Measurements from ENCODE around the gene POLE.

The POLE gene

GRCh38 chr12:132618683-132619043 is 68.5 kb downstream of the POLE start, which contains the start of gene P2RX2:
Gene P2RX2, plus strand, starts transcription at chr12:132618776. Its CDS starts 41 bp downstream, at chr12:132618817.
- DNase-seq = no peak

GRCh38 chr12:132617822-132618682 is 69.1 kb downstream of the POLE start:
- DNase-seq = no peak

GRCh38 chr12:132617135-132617701 is 69.9 kb downstream of the POLE start:
- DNase-seq = no peak

GRCh38 chr12:132615579-132616038 is 71.5 kb downstream of the POLE start:
- DNase-seq = no peak

- peak in 45 of 56 donors; percentile 14 to 86 (median 52) for DNase-seq
Measured at GRCh38 chr12:132614861-132615578, 72.1 kb downstream of the POLE start.

GRCh38 chr12:132614029-132614428 is 73.1 kb downstream of the POLE start:
- no peak for DNase-seq

GRCh38 chr12:132611620-132612019 is 75.5 kb downstream of the POLE start:
- DNase-seq = no peak

GRCh38 chr12:132610866-132611602 is 76.1 kb downstream of the POLE start:
- no peak for DNase-seq

GRCh38 chr12:132610051-132610759 is 76.9 kb downstream of the POLE start, which contains the start of gene LRCOL1:
Gene LRCOL1, minus strand, starts transcription at chr12:132610582. Its CDS starts 4,331 bp downstream, at chr12:132606251.
- peak in 9 of 56 donors; percentile 12 to 38 (median 18) for DNase-seq

GRCh38 chr12:132608231-132609171 is 78.6 kb downstream of the POLE start:
- DNase-seq = no peak

- DNase-seq = no peak
Measured at GRCh38 chr12:132606927-132607326, 80.2 kb downstream of the POLE start.

- DNase-seq = no peak
Measured at GRCh38 chr12:132606466-132606865, 80.7 kb downstream of the POLE start.

- no peak for DNase-seq
Measured at GRCh38 chr12:132605892-132606291, 81.2 kb downstream of the POLE start.

- no peak for DNase-seq
Measured at GRCh38 chr12:132604668-132605441, 82.3 kb downstream of the POLE start.

- no peak for DNase-seq
Measured at GRCh38 chr12:132604151-132604618, 83.0 kb downstream of the POLE start.

- DNase-seq = no peak
Measured at GRCh38 chr12:132603240-132604150, 83.6 kb downstream of the POLE start.

- DNase-seq = no peak
Measured at GRCh38 chr12:132602572-132603239, 84.4 kb downstream of the POLE start.
